NOMO-1 (cell line): ENCODE data around the gene TXLNA.
"Not testable (repeated sequence)": the region's sequence is repeated elsewhere in the genome, so short reads cannot be mapped to it uniquely, and the experiment has no call there.

Source experiments
- DNase-seq, 2 experiments: peaks; one replicate each; lab custom pipeline; 2025; ENCODE audit not compliant: unreplicated experiment in 2 of 2; lab: John Stamatoyannopoulos, UW

Gene TXLNA

GRCh38 chr1:32179443-32180185, at the start of gene TXLNA:
TSS of gene TXLNA (plus strand) at chr1:32179675. CDS start at chr1:32180346, 671 bp downstream.
- peak; percentile 87 to 95 for DNase-seq

- DNase-seq = not testable (repeated sequence)
Measured at GRCh38 chr1:32133950-32134280, 45.6 kb upstream of the TXLNA start.

GRCh38 chr1:32137111-32137510, 42.4 kb upstream of the TXLNA start:
- no peak for DNase-seq

GRCh38 chr1:32138965-32139364, 40.5 kb upstream of the TXLNA start:
- DNase-seq = no peak

- no peak for DNase-seq
Measured at GRCh38 chr1:32142446-32143301, 36.8 kb upstream of the TXLNA start.

GRCh38 chr1:32143302-32143695, 36.2 kb upstream of the TXLNA start:
- DNase-seq = not testable (repeated sequence)

GRCh38 chr1:32144033-32144432, 35.4 kb upstream of the TXLNA start:
- no peak for DNase-seq

- not testable (repeated sequence) for DNase-seq
Measured at GRCh38 chr1:32147799-32148198, 31.7 kb upstream of the TXLNA start.

- DNase-seq = no peak
Measured at GRCh38 chr1:32150847-32151246, 28.6 kb upstream of the TXLNA start.

- no peak for DNase-seq
Measured at GRCh38 chr1:32151319-32151787, 28.1 kb upstream of the TXLNA start.

- no peak for DNase-seq
Measured at GRCh38 chr1:32159189-32159588, 20.3 kb upstream of the TXLNA start.

GRCh38 chr1:32163405-32163804, 16.1 kb upstream of the TXLNA start:
- no peak for DNase-seq

GRCh38 chr1:32165633-32166032, 13.8 kb upstream of the TXLNA start:
- DNase-seq = not testable (repeated sequence)

GRCh38 chr1:32170991-32171390, 8.5 kb upstream of the TXLNA start:
- no peak for DNase-seq

GRCh38 chr1:32172621-32173245, 6.7 kb upstream of the TXLNA start:
- DNase-seq = no peak

- peak; percentile 88 to 90 for DNase-seq
Measured at GRCh38 chr1:32178380-32179192, 889 bp upstream of the TXLNA start.

GRCh38 chr1:32179193-32179442, 357 bp upstream of the TXLNA start:
- no peak for DNase-seq

GRCh38 chr1:32180186-32181060, 948 bp downstream of the TXLNA start:
- DNase-seq = peak in 1 of 2 experiments; percentile 30

- no peak for DNase-seq
Measured at GRCh38 chr1:32181065-32181464, 1.6 kb downstream of the TXLNA start.

GRCh38 chr1:32181563-32181962, 2.1 kb downstream of the TXLNA start:
- no peak for DNase-seq
